NCI-H748 (cell line): ENCODE results near the gene ARL2BP.

ENCODE experiments used
- DNase-seq: peaks from one replicate; lab custom pipeline; 2025; ENCODE audit not compliant: unreplicated experiment; lab: John Stamatoyannopoulos, UW

ARL2BP gene

DNA sequence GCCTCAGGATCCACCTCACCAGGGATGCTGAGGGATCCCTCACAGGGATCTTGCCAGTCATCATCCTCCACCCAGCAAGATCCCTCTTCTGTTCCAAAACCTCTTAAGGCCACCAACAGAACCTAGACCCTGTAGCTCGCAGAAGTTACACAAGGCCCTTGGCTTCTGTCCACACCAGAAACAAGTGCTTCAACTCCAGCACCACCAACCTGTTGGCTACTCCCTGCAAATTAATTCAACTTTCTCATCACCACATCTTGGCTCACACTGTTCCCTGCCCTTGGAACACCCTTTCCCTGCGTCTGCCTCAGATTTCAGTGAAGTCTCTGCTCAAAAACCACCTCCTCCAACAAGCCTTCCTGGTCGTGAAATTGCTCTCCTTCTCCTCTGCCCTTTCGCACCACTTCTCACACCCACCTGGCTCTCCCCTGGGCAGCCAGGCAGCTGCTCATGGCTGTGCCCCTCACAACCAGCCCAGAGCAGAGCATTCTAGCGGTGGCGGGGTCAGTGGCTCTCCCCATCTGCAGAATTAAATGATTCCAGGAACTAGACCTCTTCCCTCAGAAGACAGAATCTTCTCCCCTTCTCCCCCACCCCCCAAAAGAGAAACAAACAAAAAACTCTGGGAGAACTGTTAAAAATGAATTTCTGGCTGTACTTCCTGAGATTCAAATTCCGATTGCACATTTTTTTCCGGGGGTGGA, 37.6 kb downstream of the ARL2BP start:
- DNase-seq = no peak

DNA sequence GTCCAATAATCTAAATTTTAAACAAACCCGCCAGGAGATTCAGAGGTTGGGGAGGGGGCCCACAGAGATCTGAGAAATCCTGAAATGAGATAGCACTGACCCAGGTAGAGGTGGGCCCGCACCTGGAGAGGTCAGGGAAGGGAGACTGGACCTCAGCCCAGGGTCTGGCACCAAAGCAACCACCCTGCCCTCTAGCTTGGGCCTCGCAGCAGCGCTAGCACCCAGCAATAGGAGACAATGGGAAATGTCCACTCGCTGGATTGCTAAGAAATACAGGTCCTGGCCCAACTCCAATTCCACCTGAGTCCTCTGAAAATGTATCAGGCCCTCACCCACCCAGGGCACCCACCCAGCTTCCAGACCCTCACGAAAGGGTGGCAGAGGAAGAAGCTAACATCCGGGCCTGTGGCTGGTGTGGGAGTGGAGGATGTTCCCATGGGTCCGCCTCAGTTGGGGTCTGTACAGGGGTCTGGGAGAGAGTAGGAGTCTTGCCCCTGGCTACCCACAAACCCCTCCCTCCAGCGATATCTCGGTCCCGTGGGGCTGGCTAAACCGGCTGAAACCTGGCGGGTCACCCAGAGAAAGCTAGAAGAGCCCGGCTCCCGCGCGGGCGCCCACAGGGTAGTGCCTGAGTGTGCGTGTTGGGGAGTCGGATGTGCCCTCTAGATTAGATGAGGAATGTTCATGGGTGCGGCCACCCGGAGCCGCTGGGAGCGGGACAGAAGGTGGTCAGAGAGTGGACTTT, 38.3 kb downstream of the ARL2BP start:
- DNase-seq = no peak

- DNase-seq = no peak
Observed at GRCh38 chr16:57283959-57284208, 38.8 kb downstream of the ARL2BP start.

DNA sequence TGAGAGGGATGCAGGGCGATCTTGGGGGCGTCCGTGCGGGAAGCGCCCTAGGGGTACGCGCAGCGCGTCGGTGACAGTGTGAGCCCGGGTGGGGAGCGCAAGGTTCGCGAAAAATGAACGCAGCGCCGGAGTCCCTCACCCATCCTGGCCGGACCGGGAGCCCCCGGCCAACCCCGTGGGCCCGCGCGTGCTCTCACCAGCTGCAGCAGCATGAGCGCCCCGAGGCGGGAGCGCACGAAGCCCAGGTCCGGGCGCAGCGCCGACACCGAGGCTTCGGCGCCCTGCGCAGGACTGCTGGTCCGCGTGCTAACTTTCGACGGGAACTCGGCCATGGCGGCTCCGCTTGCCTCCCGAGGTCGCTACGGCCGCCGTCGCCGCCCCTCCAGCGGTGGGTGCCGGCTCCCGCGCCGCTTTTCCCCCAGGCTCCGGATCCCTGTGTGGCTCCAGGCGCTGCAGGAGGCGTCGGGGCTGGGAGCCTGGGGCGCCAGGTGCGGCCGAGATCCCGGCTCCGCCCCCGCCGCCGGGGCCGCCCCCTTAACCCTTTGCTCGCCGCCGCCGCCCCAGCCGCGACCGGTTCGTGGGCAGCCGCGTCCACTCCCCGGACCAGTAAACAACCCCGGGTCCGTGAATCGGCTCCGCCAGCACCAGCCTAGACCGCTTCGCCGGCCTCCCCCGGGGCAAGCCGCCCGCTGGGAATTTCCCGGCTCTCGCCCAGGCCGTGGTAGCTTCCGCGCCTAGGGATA, 39.3 kb downstream of the ARL2BP start, which contains the start of gene PLLP:
Gene PLLP (minus strand): TSS at position 464 of the 743 bp plus-strand sequence. CDS start 132 bp downstream, at position 332.
- DNase-seq = peak; percentile 53

DNA sequence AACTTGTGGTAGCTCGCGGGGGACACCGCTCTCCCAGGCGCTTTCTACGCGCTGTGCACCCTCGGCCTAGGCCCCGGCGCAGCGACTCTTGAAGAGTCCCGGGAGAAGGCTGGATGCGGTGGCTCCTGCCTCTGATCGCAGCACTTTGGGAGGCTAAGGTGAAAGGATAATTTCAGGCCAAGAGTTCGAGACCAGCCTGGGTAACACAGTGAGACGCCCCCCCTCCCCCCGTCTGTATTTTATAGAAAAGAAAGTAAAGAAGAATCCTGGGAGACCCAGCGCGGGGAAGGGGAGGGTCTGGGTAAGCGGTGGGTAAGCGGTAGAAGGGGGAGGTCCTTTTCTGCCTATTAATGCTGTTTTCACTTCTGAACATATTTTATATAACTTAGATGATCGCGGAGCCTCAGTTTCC, 39.9 kb downstream of the ARL2BP start:
- DNase-seq = no peak

DNA sequence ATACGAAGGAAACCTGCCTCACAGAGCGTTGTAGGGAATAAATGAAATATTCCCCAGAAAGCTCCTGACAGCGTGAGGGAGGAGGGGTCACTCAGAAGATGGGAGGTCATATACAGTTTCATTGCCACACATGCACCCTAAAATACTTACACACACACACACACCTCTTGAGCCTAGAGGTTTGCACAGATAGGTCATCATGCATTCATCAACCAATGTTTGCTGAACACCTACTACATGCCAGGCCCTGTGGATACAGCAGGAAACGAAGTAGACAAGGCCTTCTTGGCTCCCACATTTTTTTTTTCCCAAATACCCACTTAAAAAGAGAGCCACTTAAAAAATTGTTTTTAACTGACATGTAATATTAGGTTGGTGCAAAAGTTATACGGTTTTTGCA, 40.3 kb downstream of the ARL2BP start:
- no peak for DNase-seq

GRCh38 chr16:57289391-57290257, 44.6 kb downstream of the ARL2BP start:
- DNase-seq = no peak

- peak; percentile 46 for DNase-seq
Observed at GRCh38 chr16:57297856-57298255, 52.8 kb downstream of the ARL2BP start.

DNA sequence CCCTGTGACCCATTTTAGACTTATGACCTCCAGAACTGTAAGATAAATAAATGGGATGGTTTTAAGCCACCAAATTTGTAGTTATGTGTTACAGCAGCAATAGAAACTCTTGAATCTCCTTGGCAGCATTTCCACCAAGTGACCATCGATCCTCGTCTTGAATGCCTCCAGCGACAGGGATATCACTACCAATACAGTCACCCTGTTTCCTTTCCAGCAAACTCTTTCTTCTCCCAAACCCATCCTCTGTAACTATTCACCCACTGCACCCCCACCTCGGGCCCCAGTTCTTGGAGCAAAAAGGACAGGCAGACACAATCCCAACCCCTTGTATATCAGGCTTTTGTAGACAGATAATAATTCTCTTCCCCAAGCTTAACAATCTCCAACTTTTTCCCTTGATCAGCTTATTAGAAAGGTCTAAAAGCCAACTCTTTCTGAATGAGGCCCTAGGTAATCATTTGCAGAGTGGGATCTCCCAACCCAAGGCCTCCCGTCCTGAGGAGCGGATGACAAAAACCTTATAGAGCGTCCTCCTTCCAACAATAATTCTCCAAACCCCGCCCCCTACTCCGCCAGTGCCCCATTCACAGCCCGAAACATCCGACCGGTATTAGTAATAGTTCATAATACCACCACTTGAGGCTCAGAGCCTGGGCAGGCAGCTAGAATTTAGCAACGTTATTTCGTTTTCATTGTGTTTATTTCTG, 54.1 kb downstream of the ARL2BP start:
- peak; percentile 65 for DNase-seq

GRCh38 chr16:57299719-57300386, 54.8 kb downstream of the ARL2BP start:
- peak; percentile 91 for DNase-seq

DNA sequence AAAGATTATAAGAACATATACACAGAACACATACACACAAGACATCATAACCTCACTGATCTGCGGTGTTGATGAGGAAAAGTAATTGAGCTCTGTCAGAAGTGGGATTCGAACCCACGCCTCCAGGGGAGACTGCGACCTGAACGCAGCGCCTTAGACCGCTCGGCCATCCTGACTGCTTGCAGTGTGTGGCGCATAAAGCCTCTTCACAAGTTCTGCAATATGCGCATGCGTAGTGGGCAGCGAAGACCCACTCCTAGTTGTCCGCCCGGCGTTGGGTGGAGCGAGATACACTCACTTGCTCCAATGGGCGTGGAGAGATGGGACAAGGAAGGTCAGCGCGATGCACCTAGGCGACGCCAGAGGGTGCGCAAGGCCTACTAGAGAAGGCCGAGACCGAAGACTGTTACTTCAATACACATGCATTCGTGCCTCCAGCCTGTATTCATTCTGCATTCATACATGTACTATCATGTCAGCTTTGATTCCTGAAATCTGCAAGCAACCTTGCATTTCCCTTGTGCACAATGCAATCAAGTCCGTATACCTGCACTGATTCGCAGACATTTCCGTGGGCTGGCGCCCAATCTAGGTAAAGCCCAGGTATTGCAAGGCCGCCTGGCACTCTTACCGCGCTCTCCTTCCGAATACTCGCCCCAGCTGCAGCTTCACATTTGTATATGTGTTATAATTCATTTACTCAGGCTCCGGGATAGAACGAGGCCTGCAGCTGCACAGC, 55.5 kb downstream of the ARL2BP start:
- DNase-seq = peak; percentile 97

GRCh38 chr16:57301126-57301817, 56.2 kb downstream of the ARL2BP start:
- DNase-seq = peak; percentile 60
